ENCODE results near the gene SUCLG2.

The SUCLG2 gene

DNA sequence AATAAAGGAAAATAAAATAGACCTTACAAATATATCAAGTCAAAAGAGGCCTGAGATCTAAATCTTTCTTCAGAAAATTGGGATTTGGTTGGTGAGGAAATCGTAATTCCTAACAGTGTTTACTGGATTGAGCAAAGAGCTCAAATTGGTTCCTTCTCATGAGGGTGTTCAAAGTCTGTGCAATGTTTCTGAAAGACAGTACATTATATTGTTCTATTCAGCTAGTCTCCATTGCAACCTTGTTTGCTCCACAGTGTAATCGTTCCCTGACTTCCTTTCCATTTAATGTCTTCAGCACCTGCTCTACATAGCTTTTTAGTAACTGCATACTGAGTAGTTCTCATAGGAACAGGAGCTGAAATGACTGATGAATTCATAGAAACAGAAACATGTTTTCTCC lies 326.8 kb downstream of the SUCLG2 start:
- DNase-seq (ENCODE audit: low read depth in 2 of 3, low spot score in 2 of 3): no peak

- no peak for DNase-seq (ENCODE audit: low read depth in 2 of 3, low spot score in 2 of 3)
Observed at GRCh38 chr3:67325231-67325630, 329.2 kb downstream of the SUCLG2 start.

Data from activated CD8-positive, alpha-beta memory T cell treated with anti-CD3 and anti-CD28 coated beads for 48 hours (primary cell).